GM10248 (cell line): ENCODE data around the gene FAM234B.
A peak's percentile ranks its signal among the peaks of the same experiment; 100 is the strongest.

Experiments used
- CTCF ChIA-PET: fragments of 300-600 bp; sonication (Branson Sonifier 250); formaldehyde crosslinking; extraction: SDS; loops from one replicate; lab custom pipeline; 2021; ENCODE audit warnings: antibody characterized with exemption; lab: Yijun Ruan, JAX
- POLR2A ChIA-PET: fragments of 350-650 bp; sonication (Branson Sonifier 250); formaldehyde crosslinking; extraction: SDS; loops from one replicate; lab custom pipeline; 2020; ENCODE audit warnings: antibody characterized with exemption; lab: Yijun Ruan, JAX
- DNase-seq: peaks from one replicate; pipeline ENCODE4 v3.0.0; 2012; ENCODE audit errors: extremely low spot score
- CTCF ChIP-seq: IDR thresholded peaks from 2 replicates; pipeline ENCODE4 v1.5.1; 2012; ENCODE audit warnings: mild to moderate bottlenecking, low read depth; ENCODE audit errors: extremely low read depth, missing control alignments, control extremely low read depth

Gene FAM234B

GRCh38 chr12:12998248-12998647 lies 45.9 kb upstream of the FAM234B start:
- ChIA-PET POLR2A (no interaction called here), CTCF (interaction anchor here (1.0 to 1.6 kb wide), 2 partner anchors 16 to 214 kb away, joined by 4 read pairs; no protein-coding TSS in a partner anchor)
- no peak for DNase-seq
- TF ChIP-seq CTCF, result no peak

- DNase-seq, result no peak
- TF ChIP-seq CTCF, result no peak
- POLR2A ChIA-PET, result no interaction called here
- CTCF ChIA-PET, result interaction anchor here (1.6 kb wide), 1 partner anchor 213 kb away, joined by 4 read pairs; no protein-coding TSS in a partner anchor
Observed at GRCh38 chr12:12999271-12999958, 44.8 kb upstream of the FAM234B start.

DNA sequence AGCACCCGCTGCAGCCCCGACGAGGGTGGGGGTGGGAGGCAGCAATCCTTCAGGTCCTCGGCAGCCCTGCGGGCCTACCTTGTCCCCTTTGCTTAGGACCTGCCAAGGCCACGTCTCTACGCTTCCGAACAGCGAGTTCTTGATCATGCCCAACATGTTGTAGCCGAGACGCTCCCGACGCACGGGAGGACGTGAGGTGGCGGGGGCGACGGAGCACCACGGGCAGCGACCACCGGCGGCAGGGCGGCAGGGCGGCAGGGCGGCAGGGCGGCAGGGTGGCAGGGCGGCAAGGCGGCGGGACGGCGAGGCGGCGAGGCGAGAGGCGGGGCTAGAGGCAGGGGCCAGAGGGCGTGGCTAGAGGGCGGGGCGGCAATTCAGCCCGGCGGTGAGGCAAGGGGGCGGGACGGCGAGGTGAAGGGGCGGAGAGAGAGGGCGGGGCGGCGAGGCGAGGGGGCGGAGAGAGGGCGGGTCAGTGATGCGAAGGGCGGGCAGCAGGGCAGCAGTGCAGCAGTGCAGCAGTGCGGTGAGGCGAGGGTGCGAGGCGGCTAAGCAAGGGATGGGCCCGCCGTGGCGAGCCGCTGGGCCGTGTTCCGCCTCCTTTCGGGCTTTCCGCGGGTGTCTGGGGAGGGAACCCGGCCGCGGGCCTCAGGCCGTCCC lies 44.1 kb upstream of the FAM234B start, which contains the start of gene HEBP1:
TSS of gene HEBP1 (minus strand) at position 307 of the 657 bp plus-strand sequence. CDS start at position 156, 151 bp downstream.
- peak; percentile 98 for DNase-seq
- POLR2A ChIA-PET, result no interaction called here
- TF ChIP-seq CTCF, result no peak
- CTCF ChIA-PET, result interaction anchor here (1.6 kb wide), 1 partner anchor 212 kb away, joined by 4 read pairs; no protein-coding TSS in a partner anchor

DNA sequence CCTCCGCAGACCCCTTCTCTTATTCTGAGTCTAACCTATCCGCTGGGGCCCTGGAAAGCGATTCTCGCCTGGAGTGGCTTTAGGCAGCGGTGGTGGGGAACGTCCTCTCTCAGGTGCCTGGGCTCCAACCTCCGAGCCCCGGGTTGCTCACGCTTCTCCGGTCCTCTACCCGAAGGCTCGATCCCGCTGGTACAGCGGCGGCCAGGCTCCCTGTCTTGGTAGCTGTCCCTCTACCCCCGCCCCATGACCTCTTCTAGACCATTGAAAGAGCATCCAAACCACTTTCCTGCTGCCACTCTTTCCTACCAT lies 43.6 kb upstream of the FAM234B start:
- TF ChIP-seq CTCF, result no peak
- CTCF ChIA-PET, result no interaction called here
- POLR2A ChIA-PET, result no interaction called here
- DNase-seq, result peak; percentile 36

DNA sequence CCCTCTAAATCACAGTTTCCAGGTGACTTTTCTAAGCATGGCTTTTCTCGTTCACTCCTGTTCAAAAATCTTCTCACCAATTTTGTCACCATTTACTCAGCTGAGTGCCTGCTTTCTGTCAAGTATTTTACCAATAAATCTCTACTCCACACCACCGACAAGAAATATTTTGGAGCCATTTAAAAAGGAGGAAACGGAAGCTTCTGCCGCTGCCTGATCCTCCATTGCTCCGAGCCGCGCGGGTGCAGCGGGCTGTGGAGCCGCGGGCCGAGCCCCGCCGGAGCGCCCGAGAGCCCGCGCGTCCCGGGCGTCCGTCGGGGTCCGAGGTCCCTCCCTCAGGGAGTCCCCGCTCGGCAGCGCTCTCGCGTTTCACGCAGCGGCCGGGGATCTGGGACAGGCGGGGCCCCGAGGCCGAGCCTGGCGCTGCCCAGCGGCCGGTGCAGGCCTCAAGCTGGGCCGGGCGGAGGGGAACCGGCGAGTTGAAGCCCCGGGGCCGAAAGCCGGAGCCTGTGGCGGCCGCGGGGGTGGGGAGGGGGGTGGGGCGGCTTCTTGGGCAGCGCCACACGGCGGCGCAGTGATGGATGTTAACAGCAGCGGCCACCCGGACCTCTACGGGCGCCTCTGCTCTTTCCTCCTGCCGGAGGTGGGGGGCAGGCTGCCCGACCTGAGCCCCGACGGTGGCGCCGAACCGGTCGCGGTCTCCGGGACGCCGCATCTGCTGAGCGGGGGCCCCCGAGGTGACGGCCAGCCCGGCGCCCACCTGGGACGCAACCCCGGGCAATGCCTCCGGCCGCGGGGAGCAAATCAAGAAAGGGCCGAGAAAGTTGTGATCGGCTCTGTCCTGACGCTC lies 43.0 kb upstream of the FAM234B start:
- POLR2A ChIA-PET, result no interaction called here
- peak; percentile 63 for DNase-seq
- CTCF ChIA-PET, result no interaction called here
- no peak for TF ChIP-seq CTCF

- ChIA-PET CTCF (no interaction called here), POLR2A (no interaction called here)
- TF ChIP-seq CTCF, result no peak
Observed at GRCh38 chr12:13001775-13002040, 42.5 kb upstream of the FAM234B start.

More at GRCh38 chr12:13001775-13002040, 42.5 kb upstream of the FAM234B start:
- DNase-seq, result no peak
